Glomerular visceral epithelial cell (primary cell): ENCODE data around the gene SLC25A27.

Source experiments
- DNase-seq: peaks from one replicate; pipeline ENCODE4 v3.0.0-alpha.2; 2016; ENCODE audit errors: extremely low spot score

The SLC25A27 gene

DNA sequence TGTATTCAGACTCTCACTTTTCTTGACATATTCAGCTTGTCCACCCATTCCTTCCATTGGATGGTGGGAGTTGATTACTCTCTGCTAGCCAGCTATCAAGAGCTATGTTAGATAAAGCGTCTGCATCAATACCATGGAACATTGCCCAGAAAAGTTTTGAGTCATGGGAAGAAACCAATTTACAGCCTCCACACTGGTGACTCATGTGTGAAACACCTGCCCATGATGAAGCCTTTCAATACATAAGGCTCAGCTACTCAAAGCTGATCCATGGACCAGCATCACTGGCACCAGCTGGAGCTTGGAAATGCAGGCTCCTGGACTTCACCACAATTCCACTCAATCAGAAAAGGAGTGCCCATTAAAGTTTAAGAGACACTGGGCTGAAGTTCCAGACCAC is 66.3 kb downstream of the SLC25A27 start:
- peak; percentile 28 for DNase-seq

DNA sequence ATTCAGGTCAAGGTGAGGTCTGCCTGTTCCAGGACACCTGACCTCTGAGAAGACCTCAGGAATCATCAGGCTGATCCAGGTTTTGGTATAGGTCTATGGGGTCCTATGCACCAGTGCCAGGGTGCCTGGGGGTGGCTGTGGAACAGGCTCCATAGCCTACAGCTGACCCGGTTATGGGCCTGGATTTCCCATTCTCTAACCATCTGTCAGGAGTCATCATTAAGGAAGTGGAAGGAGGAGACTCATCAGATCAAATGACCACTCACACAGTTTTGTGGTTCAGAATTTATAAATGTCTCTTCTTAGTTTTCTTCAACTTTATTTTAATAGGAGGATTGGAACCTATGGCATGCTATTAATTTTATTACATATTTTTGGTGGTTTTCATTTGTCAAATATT is 67.6 kb downstream of the SLC25A27 start:
- no peak for DNase-seq
